SK-N-SH (cell line): ENCODE results near the gene CACFD1. TPM values are rescaled to one million over a fixed set of nuclear protein-coding genes. Genes with fewer than 3 reads are reported as not detected.

ENCODE experiments used
- CTCF ChIA-PET: fragments of 300-600, 350-600 bp; formaldehyde crosslinking; extraction: SDS; loops from one replicate; lab custom pipeline; 2021; lab: Yijun Ruan, JAX
- POLR2A ChIA-PET: fragments of 350-600 bp; sonication (Branson Sonifier 250); formaldehyde crosslinking; extraction: SDS; loops from one replicate; lab custom pipeline; 2020; ENCODE audit warnings: antibody characterized with exemption, inconsistent platforms; lab: Yijun Ruan, JAX
- DNase-seq: peaks from one replicate; pipeline ENCODE4 v3.0.0; 2012
- H2AFZ ChIP-seq: fragments of 200-600 bp; sonication (generic); 2 replicates; pipeline ENCODE4 v1.8.1; 2016; ENCODE audit warnings: antibody characterized with exemption, mild to moderate bottlenecking, low read depth
- H3F3A ChIP-seq: fragments of 200-600 bp; sonication (generic); replicated peaks from 2 replicates; pipeline ENCODE3; 2016; ENCODE audit warnings: antibody characterized with exemption, mild to moderate bottlenecking; ENCODE audit not compliant: insufficient read depth
- H3K27ac ChIP-seq, 2 experiments: fragments of 200-500 bp in 1 of 2; fragments of 200-600 bp in 1 of 2; sonication (Bioruptor generic) in 1 of 2; sonication (generic), shearing (Covaris generic) in 1 of 2; 2 replicates each; pipeline versions ENCODE4 v1.5.1 to v1.6.1; 2014 to 2016; ENCODE audit warnings: low read depth in 2 of 2, inconsistent platforms in 1 of 2, low read length in 1 of 2, mild to moderate bottlenecking in 1 of 2, mixed read lengths in 1 of 2
- H3K27me3 ChIP-seq: fragments of 200-600 bp; sonication (generic), shearing (Covaris generic); 2 replicates; pipeline ENCODE4 v1.6.1; 2016; ENCODE audit warnings: mixed run types; ENCODE audit not compliant: insufficient read depth
- H3K36me3 ChIP-seq, 2 experiments: fragments of 200-500 bp in 1 of 2; fragments of 200-600 bp in 1 of 2; sonication (Bioruptor generic) in 1 of 2; sonication (generic) in 1 of 2; replicated peaks in 1 of 2; 2 replicates each; pipeline versions ENCODE3 to v1.5.1; 2014 to 2016; ENCODE audit warnings: low read length in 1 of 2, mild to moderate bottlenecking in 1 of 2; ENCODE audit not compliant: insufficient read depth in 2 of 2, control insufficient read depth in 1 of 2
- H3K4me1 ChIP-seq, 2 experiments: fragments of 200-500 bp in 1 of 2; fragments of 200-600 bp in 1 of 2; sonication (Bioruptor generic) in 1 of 2; sonication (generic), shearing (Covaris generic) in 1 of 2; 2 replicates each; pipeline versions ENCODE4 v1.5.1 to v1.6.1; 2014 to 2016; ENCODE audit warnings: low read depth in 1 of 2, low read length in 1 of 2, mixed run types in 1 of 2; ENCODE audit not compliant: insufficient read depth in 2 of 2, control insufficient read depth in 1 of 2
- H3K4me2 ChIP-seq: fragments of 200-600 bp; sonication (generic), shearing (Covaris generic); 2 replicates; pipeline ENCODE4 v1.6.1; 2017; ENCODE audit warnings: mixed run types
- H3K4me3 ChIP-seq, 2 experiments: fragments of 200-500 bp in 1 of 2; fragments of 200-600 bp in 1 of 2; sonication (Bioruptor generic) in 1 of 2; sonication (generic), shearing (Covaris generic) in 1 of 2; 2 replicates each; pipeline versions ENCODE4 v1.5.1 to v1.8.1; 2014 to 2016; ENCODE audit warnings: low read depth in 2 of 2, inconsistent platforms in 1 of 2, low read length in 1 of 2, mild to moderate bottlenecking in 1 of 2, mixed read lengths in 1 of 2, moderate library complexity in 1 of 2
- H3K79me2 ChIP-seq: fragments of 200-600 bp; sonication (generic); 2 replicates; pipeline ENCODE4 v1.8.1; 2017; ENCODE audit warnings: mild to moderate bottlenecking; ENCODE audit not compliant: insufficient read depth
- H3K9ac ChIP-seq: fragments of 200-600 bp; sonication (generic); 2 replicates; pipeline ENCODE4 v1.6.1; 2017; ENCODE audit warnings: mixed run types
- H3K9me2 ChIP-seq: fragments of 200-600 bp; sonication (generic); 2 replicates; pipeline ENCODE4 v1.6.1; 2017; ENCODE audit warnings: mixed run types
- H3K9me3 ChIP-seq: fragments of 200-600 bp; sonication (generic); 2 replicates; pipeline ENCODE4 v1.6.1; 2017; ENCODE audit warnings: mixed run types, mild to moderate bottlenecking, moderate library complexity
- H4K20me1 ChIP-seq: fragments of 200-600 bp; sonication (generic); 2 replicates; pipeline ENCODE4 v1.6.1; 2017; ENCODE audit warnings: mild to moderate bottlenecking, mixed run types; ENCODE audit not compliant: insufficient read depth
- CHD2 ChIP-seq: fragments of 150-350 bp; IDR thresholded peaks from 2 replicates; pipeline ENCODE4 v1.6.1; 2018; ENCODE audit warnings: low read length; ENCODE audit not compliant: partially characterized antibody
- ELF1 ChIP-seq: IDR thresholded peaks from 2 replicates; pipeline ENCODE4 v1.4.0; 2012
- FOSL2 ChIP-seq: IDR thresholded peaks from 2 replicates; pipeline ENCODE4 v1.4.0; 2012; ENCODE audit warnings: low read depth, mild to moderate bottlenecking, moderate library complexity, borderline replicate concordance
- FOXJ3 ChIP-seq: sonication (generic); formaldehyde crosslinking; IDR thresholded peaks from 2 replicates; pipeline ENCODE4 v1.5.1; 2020; ENCODE audit warnings: mild to moderate bottlenecking, missing genetic modification reagents
- GABPA ChIP-seq: IDR thresholded peaks from 2 replicates; pipeline ENCODE4 v1.4.0; 2012; ENCODE audit warnings: low read depth, mild to moderate bottlenecking
- GATA2 ChIP-seq: sonication (generic); formaldehyde crosslinking; IDR thresholded peaks from 2 replicates; pipeline ENCODE4 v1.5.0; 2020; ENCODE audit warnings: mild to moderate bottlenecking, missing genetic modification reagents
- IRF3 ChIP-seq: fragments of 150-350 bp; IDR thresholded peaks from 2 replicates; pipeline ENCODE4 v1.6.1; 2016; ENCODE audit warnings: mild to moderate bottlenecking, low read depth, low read length
- MAX ChIP-seq: IDR thresholded peaks from 2 replicates; pipeline ENCODE4 v1.4.0; 2012; ENCODE audit warnings: low read depth
- MXI1 ChIP-seq: IDR thresholded peaks from 2 replicates; pipeline ENCODE4 v1.6.1; 2012; ENCODE audit warnings: mild to moderate bottlenecking, low read depth, low read length, improper control_type of control experiment
- PBX3 ChIP-seq: IDR thresholded peaks from 2 replicates; pipeline ENCODE4; 2012
- RAD21 ChIP-seq: IDR thresholded peaks from 2 replicates; pipeline ENCODE4 v1.6.1; 2012; ENCODE audit warnings: mild to moderate bottlenecking, low read length
- RXRA ChIP-seq: IDR thresholded peaks from 2 replicates; pipeline ENCODE4 v1.4.0; 2012; ENCODE audit warnings: low read depth, mild to moderate bottlenecking, borderline replicate concordance
- SIN3A ChIP-seq: IDR thresholded peaks from 2 replicates; pipeline ENCODE4 v1.6.1; 2012; ENCODE audit warnings: low read depth, mild to moderate bottlenecking, low read length, moderate library complexity, borderline replicate concordance
- SMC3 ChIP-seq: IDR thresholded peaks from 2 replicates; pipeline ENCODE4 v1.6.1; 2012; ENCODE audit warnings: low read depth, low read length, improper control_type of control experiment
- TAF1 ChIP-seq: IDR thresholded peaks from 2 replicates; pipeline ENCODE4 v1.6.1; 2012; ENCODE audit warnings: low read depth, mild to moderate bottlenecking, low read length, moderate library complexity, borderline replicate concordance
- ZBTB33 ChIP-seq: IDR thresholded peaks from 2 replicates; pipeline ENCODE4 v1.4.0; 2012; ENCODE audit warnings: low read depth, borderline replicate concordance
- WGBS: methylation state at CpG from one replicate; pipeline ENCODE4 v1.1.6; 2017; ENCODE audit warnings: low lambda C conversion rate; 5-methylcytosine and 5-hydroxymethylcytosine counted together
- polyA plus RNA-seq, 3 experiments: library from polyadenylated mRNA; depleted of rRNA; stranded (reverse); fragments of >200 nt; gene quantifications; 2 replicates each; pipeline ENCODE4 v1.2.3, GENCODE V29; 2012

Gene CACFD1
- polyA plus RNA-seq, 1 of the 3 experiments (the other 2 are of a cell fraction): 16.8 TPM

GRCh38 chr9:133428617-133429101 is 31.1 kb upstream of the CACFD1 start:
- Histone ChIP-seq H4K20me1 (no peaks in the 10 kb centered on the region), H3K9me3 (no peaks in the 10 kb centered on the region), H3K79me2 (no peaks in the 10 kb centered on the region), H3K4me2 (no peak overlapping the region), H3K9ac (no peak overlapping the region), H3K27me3 (no peaks in the 10 kb centered on the region), H2AFZ (no peak overlapping the region), H3K36me3 (no peaks in the 10 kb centered on the region)
- 47% methylated on average over 23 of the region's 57 CpGs for WGBS
- CTCF ChIA-PET: interaction anchor here (1.0 to 1.3 kb wide), 2 partner anchors 9 to 18 kb away, joined by 3 to 4 read pairs; no protein-coding TSS in a partner anchor
- TF ChIP-seq CHD2 (no peak), ELF1 (no peak), PBX3 (no peak), FOXJ3 (CRISPR knock-in tag) (no peak), TAF1 (no peak), IRF3 (no peak), RXRA (no peak), SMC3 (no peak), FOSL2 (no peak), GABPA (no peak), ZBTB33 (no peak), MXI1 (no peak), GATA2 (CRISPR knock-in tag) (no peak), RAD21 (no peak), SIN3A (no peak), MAX (no peak)
- TF ChIP-seq, all 33 proteins: peak for 0
- Histone ChIP-seq H3F3A (no peaks in the 10 kb centered on the region), H3K9me2 (no peaks in the 10 kb centered on the region), H3K4me3 (no peak overlapping the region), H3K27ac (no peak overlapping the region), H3K4me1 (no peaks in the 10 kb centered on the region)
- POLR2A ChIA-PET: no interaction called here
- peak; percentile 87 for DNase-seq
